HepG2 (cell line): ENCODE measurements around the gene HIPK3. TPM values are rescaled to one million over a fixed set of nuclear protein-coding genes. Genes with fewer than 3 reads are reported as not detected.

Experiments
- ATAC-seq: fragments of 200-7000 bp; cut with Tn5 transposase; 3 replicates; pipeline ENCODE4 v1.9.1; 2020; ENCODE audit warnings: mild to moderate bottlenecking, moderate library complexity
- BruUV-seq: library from RNA; stranded (reverse); fragments of 400-500 nt; replicated peaks from 2 replicates; lab custom pipeline; 2021; lab: Mats Ljungman, UMichigan
- CTCF ChIA-PET: fragments of 300-600 bp; formaldehyde crosslinking; extraction: SDS; loops from one replicate; lab custom pipeline; 2021; ENCODE audit warnings: low total read pairs, inconsistent platforms, low intra/inter-chr PET ratio; lab: Yijun Ruan, JAX
- POLR2A ChIA-PET: fragments of 350-600 bp; sonication (Branson Sonifier 250); formaldehyde crosslinking; loops from one replicate; lab custom pipeline; 2020; ENCODE audit warnings: antibody characterized with exemption, inconsistent platforms; lab: Yijun Ruan, JAX
- DNase-seq: peaks from one replicate; pipeline ENCODE4 v3.0.0-alpha.2; 2015; ENCODE audit warnings: low spot score
- FAIRE-seq: peaks from 3 replicates; lab custom pipeline; 2011; peaks lifted over from hg19 to GRCh38; lab: Jason Lieb, UNC
- H2AFZ ChIP-seq: one replicate; pipeline ENCODE4 v1.6.1; 2011; ENCODE audit warnings: low read length, inconsistent platforms
- H3K27ac ChIP-seq: fragments of 300-600 bp; 3 replicates; pipeline ENCODE4 v1.8.0; 2011; ENCODE audit warnings: mixed run types, mild to moderate bottlenecking, mixed read lengths, low read length, inconsistent platforms; ENCODE audit not compliant: insufficient read depth; ENCODE audit errors: extremely low read length
- H3K27me3 ChIP-seq, 2 experiments: fragments of 200-600 bp in 1 of 2; 2 replicates in 1 of 2; 3 replicates in 1 of 2; pipeline versions ENCODE4 v1.6.0 to v1.8.0; 2011; ENCODE audit warnings: low read length in 2 of 2, mild to moderate bottlenecking in 2 of 2, moderate library complexity in 2 of 2, inconsistent platforms in 1 of 2; ENCODE audit not compliant: insufficient read depth in 2 of 2, control insufficient read depth in 1 of 2
- H3K36me3 ChIP-seq, 2 experiments: fragments of 200-600 bp in 1 of 2; replicated peaks in 1 of 2; 2 replicates in 1 of 2; 3 replicates in 1 of 2; pipeline versions ENCODE4 v1.5.1 to v1.8.0; 2011; ENCODE audit warnings: low read length in 2 of 2, inconsistent platforms in 1 of 2; ENCODE audit not compliant: insufficient read depth in 2 of 2, control insufficient read depth in 1 of 2
- H3K4me1 ChIP-seq: 2 replicates; pipeline ENCODE4 v1.5.1; 2012; ENCODE audit warnings: low read length, inconsistent platforms; ENCODE audit not compliant: insufficient read depth
- H3K4me2 ChIP-seq: 2 replicates; pipeline ENCODE4 v1.6.0; 2011; ENCODE audit warnings: low read depth, low read length, inconsistent platforms
- H3K4me3 ChIP-seq, 3 experiments: fragments of 200-600 bp in 1 of 3; sonication (generic), shearing (Covaris generic) in 1 of 3; replicated peaks in 1 of 3; 2 replicates each; pipeline ENCODE4 v1.5.1; 2011 to 2016; ENCODE audit warnings: low read length in 3 of 3, inconsistent platforms in 2 of 3, low read depth in 2 of 3, mild to moderate bottlenecking in 2 of 3, control low read depth in 1 of 3, mixed read lengths in 1 of 3; ENCODE audit not compliant: insufficient read depth in 1 of 3
- H3K79me2 ChIP-seq: one replicate; pipeline ENCODE4 v1.6.1; 2011; ENCODE audit warnings: low read length, inconsistent platforms; ENCODE audit not compliant: insufficient read depth
- H3K9ac ChIP-seq: 2 replicates; pipeline ENCODE4 v1.6.0; 2011; ENCODE audit warnings: mild to moderate bottlenecking, low read depth, low read length, inconsistent platforms; ENCODE audit not compliant: insufficient read depth
- H3K9me3 ChIP-seq: 2 replicates; pipeline ENCODE4 v1.5.1; 2012; ENCODE audit warnings: mild to moderate bottlenecking, low read length
- H4K20me1 ChIP-seq: 2 replicates; pipeline ENCODE4 v1.6.0; 2011; ENCODE audit warnings: inconsistent platforms, mild to moderate bottlenecking, low read length, moderate library complexity; ENCODE audit not compliant: insufficient read depth
- AKAP8 ChIP-seq: sonication (generic); formaldehyde crosslinking; IDR thresholded peaks from 2 replicates; pipeline ENCODE4 v1.5.1; 2020; ENCODE audit warnings: mild to moderate bottlenecking, missing genetic modification reagents
- DNMT1 ChIP-seq: sonication (generic); formaldehyde crosslinking; IDR thresholded peaks from 2 replicates; pipeline ENCODE4 v1.5.1; 2020; ENCODE audit warnings: mild to moderate bottlenecking, missing genetic modification reagents
- ELF1 ChIP-seq: sonication (generic); formaldehyde crosslinking; IDR thresholded peaks from 2 replicates; pipeline ENCODE4 v1.4.0; 2020; ENCODE audit warnings: missing genetic modification reagents
- GATAD1 ChIP-seq: IDR thresholded peaks from 2 replicates; pipeline ENCODE4 v1.6.1; 2016; ENCODE audit warnings: missing genetic modification reagents, missing compliant biosample characterization
- GTF2F1 ChIP-seq: fragments of 150-350 bp; IDR thresholded peaks from 2 replicates; pipeline ENCODE4 v1.6.1; 2014; ENCODE audit warnings: low read length
- HNF4A ChIP-seq: sonication (generic); formaldehyde crosslinking; IDR thresholded peaks from 2 replicates; pipeline ENCODE4 v1.4.0; 2020; ENCODE audit warnings: missing genetic modification reagents
- NONO ChIP-seq, 2 experiments: fragments of 450-650 bp in 1 of 2; sonication (generic) in 1 of 2; formaldehyde crosslinking in 1 of 2; IDR thresholded peaks in 1 of 2; conservative IDR thresholded peaks in 1 of 2; 2 replicates each; pipeline versions ENCODE4 v1.6.1 to v1.8.0; 2017 to 2022; ENCODE audit warnings: mild to moderate bottlenecking in 1 of 2, missing genetic modification reagents in 1 of 2, moderate library complexity in 1 of 2
- PITX1 ChIP-seq: sonication (generic); formaldehyde crosslinking; IDR thresholded peaks from 2 replicates; pipeline ENCODE4 v1.5.1; 2020; ENCODE audit warnings: mild to moderate bottlenecking, missing genetic modification reagents
- SATB2 ChIP-seq: sonication (generic); formaldehyde crosslinking; IDR thresholded peaks from 2 replicates; pipeline ENCODE4 v1.5.0; 2020; ENCODE audit warnings: missing genetic modification reagents
- SCMH1 ChIP-seq: sonication (generic); formaldehyde crosslinking; IDR thresholded peaks from 2 replicates; pipeline ENCODE4 v1.9.0; 2021; ENCODE audit warnings: missing genetic modification reagents, mild to moderate bottlenecking, borderline replicate concordance
- SNAPC2 ChIP-seq: sonication (generic); formaldehyde crosslinking; IDR thresholded peaks from 2 replicates; pipeline ENCODE4 v1.8.1; 2022; ENCODE audit warnings: mild to moderate bottlenecking, missing genetic modification reagents
- TGIF2 ChIP-seq: IDR thresholded peaks from 2 replicates; pipeline ENCODE4 v1.6.1; 2016; ENCODE audit warnings: control low read depth, missing compliant biosample characterization
- TRIM22 ChIP-seq: fragments of 450-650 bp; IDR thresholded peaks from 2 replicates; pipeline ENCODE4 v1.6.1; 2017
- ZC3H13 ChIP-seq: sonication (generic); formaldehyde crosslinking; IDR thresholded peaks from 2 replicates; pipeline ENCODE4 v1.8.1; 2023; ENCODE audit warnings: mild to moderate bottlenecking, missing genetic modification reagents, moderate library complexity
- ZC3H4 ChIP-seq: sonication (generic); formaldehyde crosslinking; IDR thresholded peaks from 2 replicates; pipeline ENCODE4 v1.4.0; 2020; ENCODE audit warnings: missing genetic modification reagents, borderline replicate concordance
- ZFP62 ChIP-seq: sonication (generic); formaldehyde crosslinking; IDR thresholded peaks from 2 replicates; pipeline ENCODE4 v1.4.0; 2020; ENCODE audit warnings: missing genetic modification reagents
- ZNF670 ChIP-seq: sonication (generic); formaldehyde crosslinking; IDR thresholded peaks from 2 replicates; pipeline ENCODE4 v1.8.0; 2022; ENCODE audit warnings: mild to moderate bottlenecking, missing genetic modification reagents, borderline replicate concordance
- WGBS: methylation state at CpG from one replicate; pipeline ENCODE4 v1.1.6; 2017; ENCODE audit warnings: low lambda C conversion rate; 5-methylcytosine and 5-hydroxymethylcytosine counted together
- in situ Hi-C: cut with HindIII; loops from 2 replicates; pipeline ENCODE4 v1.10.0; 2017; ENCODE audit warnings: low pct_unique_long_range_greater_than_20kb; ENCODE audit not compliant: extremely low pct_ligation_motif_present
- intact Hi-C: fragments of 100-400 bp; cut with micrococcal nuclease; formaldehyde crosslinking; loops from one replicate; pipeline ENCODE4 v1.10.0; 2022; ENCODE audit not compliant: unreplicated experiment
- polyA plus RNA-seq, 8 experiments: library from polyadenylated mRNA; depleted of rRNA in 3 of 8; stranded (reverse) in 7 of 8; unstranded in 1 of 8; fragments of >200 nt; fragmentation: Illumina TruSeq in 4 of 8; extraction: Trizol in 4 of 8; gene quantifications; 2 replicates each; pipeline versions ENCODE4 v1.2.1 to v1.2.3, GENCODE V29; 2011 to 2016; ENCODE audit warnings: low read depth in 4 of 8, missing spikeins in 1 of 8, mixed read lengths in 1 of 8; ENCODE audit not compliant: insufficient read depth in 1 of 8
- total RNA-seq, 5 experiments: library from RNA; depleted of rRNA; stranded (reverse); fragments of >200 nt; fragmentation: Illumina TruSeq; extraction: Trizol; gene quantifications; 2 replicates each; pipeline ENCODE4 v1.2.3, GENCODE V29; 2016; ENCODE audit warnings: low read depth in 1 of 5
- TF ChIP-seq, protein P1 (sequence below): sonication (generic); formaldehyde crosslinking; IDR thresholded peaks from 2 replicates; pipeline ENCODE4 v1.8.1; 2023; ENCODE audit warnings: mild to moderate bottlenecking, moderate library complexity, missing genetic modification reagents

The HIPK3 gene
- total and polyA plus RNA-seq, 2 of the 13 experiments (the other 11 are each of a cell fraction or from before 2014, with no cell fraction given) = 20.5 to 44.3 TPM

GRCh38 chr11:33263549-33263948, 6.4 kb downstream of the HIPK3 start:
- H3K9me3 ChIP-seq = no peaks in the 10 kb centered on the region
- no peak overlapping the region for H3K4me3 ChIP-seq
- no peak overlapping the region for H2AFZ ChIP-seq
- intact Hi-C loops = loop anchor here (10.0 kb wide), 1 partner anchor 431 kb away; no protein-coding TSS in a partner anchor
- CTCF ChIA-PET = no interaction called here
- H3K4me2 ChIP-seq = no peak overlapping the region
- H3K9ac ChIP-seq = no peak overlapping the region
- no peak overlapping the region for H3K27ac ChIP-seq
- no peaks in the 10 kb centered on the region for H3K27me3 ChIP-seq
- TF ChIP-seq ZC3H13 (CRISPR knock-in tag) (no peak), TRIM22 (no peak), ZC3H4 (CRISPR knock-in tag) (no peak), GTF2F1 (no peak), SNAPC2 (CRISPR knock-in tag) (no peak), ZFP62 (CRISPR knock-in tag) (no peak)
- TF ChIP-seq, all 625 proteins: peak for 0
- Histone ChIP-seq H3K4me1 (peaks cover 70% of the 10 kb centered on the region), H4K20me1 (peaks cover 54% of the 10 kb centered on the region), H3K79me2 (peaks cover 92% of the 10 kb centered on the region), H3K36me3 (no peaks in the 10 kb centered on the region)
- no peak for ATAC-seq
- POLR2A ChIA-PET = no interaction called here
- FAIRE-seq = no peak
- BruUV-seq = no TSS peak
- WGBS = 85% methylated on average over 2 of the region's 2 CpGs
- in situ Hi-C loops = no loop called here
- DNase-seq = no peak

- H3K27ac ChIP-seq = no peak overlapping the region
- no peak for FAIRE-seq
- DNase-seq = no peak
- H3K4me1 ChIP-seq = peaks cover 75% of the 10 kb centered on the region
- H3K4me2 ChIP-seq = no peak overlapping the region
- no peak overlapping the region for H2AFZ ChIP-seq
- peaks cover 92% of the 10 kb centered on the region for H3K79me2 ChIP-seq
- no peaks in the 10 kb centered on the region for H3K9me3 ChIP-seq
- intact Hi-C loops = loop anchor here (10.0 kb wide), 1 partner anchor 430 kb away; no protein-coding TSS in a partner anchor
- in situ Hi-C loops = no loop called here
- H3K27me3 ChIP-seq = no peaks in the 10 kb centered on the region
- POLR2A ChIA-PET = no interaction called here
- no peak overlapping the region for H3K9ac ChIP-seq
- no peak for ATAC-seq
- no peaks in the 10 kb centered on the region for H3K36me3 ChIP-seq
- no peak overlapping the region for H3K4me3 ChIP-seq
- peaks cover 58% of the 10 kb centered on the region for H4K20me1 ChIP-seq
- BruUV-seq = no TSS peak
- CTCF ChIA-PET = no interaction called here
- TF ChIP-seq NONO (IDR thresholded peaks at IDR 0.05) = no peak
- TF ChIP-seq NONO (CRISPR knock-in tag; conservative IDR thresholded peaks at IDR 0.05) = no peak
- TF ChIP-seq SATB2 (CRISPR knock-in tag) = no peak
- TF ChIP-seq DNMT1 (CRISPR knock-in tag) = no peak
- TF ChIP-seq, protein P1, sequence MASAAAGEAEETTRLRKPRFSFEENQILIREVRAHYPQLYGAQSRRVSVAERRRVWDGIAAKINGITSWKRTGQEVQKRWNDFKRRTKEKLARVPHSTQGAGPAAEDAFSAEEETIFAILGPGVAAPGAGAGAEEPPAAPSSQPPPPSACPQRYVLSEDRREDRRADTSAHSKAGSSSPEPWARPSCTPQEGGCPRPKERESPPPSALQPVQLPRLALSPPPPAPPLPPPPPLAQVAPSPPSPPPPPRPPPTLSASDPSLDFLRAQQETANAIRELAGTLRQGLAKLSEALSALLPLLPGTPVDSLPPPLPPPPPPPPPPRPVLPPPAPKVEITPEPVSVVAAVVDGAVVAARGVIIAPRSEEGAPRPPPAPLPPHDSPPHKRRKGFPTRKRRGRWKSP = no peak
- TF ChIP-seq GATAD1 (CRISPR knock-in tag) = no peak
- no peak for TF ChIP-seq AKAP8 (CRISPR knock-in tag)
- no peak for TF ChIP-seq PITX1 (CRISPR knock-in tag)
- no peak for TF ChIP-seq HNF4A
- no peak for TF ChIP-seq TGIF2 (CRISPR knock-in tag)
- TF ChIP-seq ZNF670 = no peak
- TF ChIP-seq SCMH1 (CRISPR knock-in tag) = no peak
- no peak for TF ChIP-seq ELF1 (CRISPR knock-in tag)
Measured at GRCh38 chr11:33264926-33265325, 7.7 kb downstream of the HIPK3 start.
